ENCODE results near the gene MYPOP. TPM values are rescaled to one million over a fixed set of nuclear protein-coding genes. Genes with fewer than 3 reads are reported as not detected.

The MYPOP gene
- polyA plus RNA-seq, 2 donors, result 3.2 to 3.5 TPM

- WGBS, 2 donors, result 73 to 78% methylated on average over 7 of the region's 7 CpGs
- Histone ChIP-seq H3K36me3 (ENCODE audit: control insufficient read depth in 2 of 2, insufficient read depth in 2 of 2, low read length in 1 of 2) (peaks cover 24 to 39% of the 10 kb centered on the region in 2 donors), H3K4me1 (ENCODE audit: control insufficient read depth in 2 of 2, insufficient read depth in 2 of 2, low read length in 1 of 2) (peaks cover 0 to 3% of the 10 kb centered on the region in 2 donors), H3K27ac (ENCODE audit: low read depth in 2 of 2, low read length in 1 of 2) (no peak overlapping the region), H3K9me3 (ENCODE audit: control insufficient read depth in 2 of 2, insufficient read depth in 1 of 2, low read depth in 1 of 2, low read length in 1 of 2) (no peaks in the 10 kb centered on the region), H3K4me3 (ENCODE audit: low read depth in 1 of 2, low read length in 2 of 2) (no peak overlapping the region), H3K27me3 (ENCODE audit: control insufficient read depth in 1 of 2, insufficient read depth in 2 of 2, low read length in 2 of 2) (no peaks in the 10 kb centered on the region)
Measured at GRCh38 chr19:45852983-45853382, 49.4 kb downstream of the MYPOP start.

GRCh38 chr19:45852145-45852750, 50.2 kb downstream of the MYPOP start:
- H3K27me3 ChIP-seq (ENCODE audit: control insufficient read depth in 1 of 2, insufficient read depth in 2 of 2, low read length in 2 of 2), result no peaks in the 10 kb centered on the region
- WGBS, 2 donors, result 92 to 93% methylated on average over 10 of the region's 10 CpGs
- H3K27ac ChIP-seq (ENCODE audit: low read depth in 2 of 2, low read length in 1 of 2), result no peak overlapping the region
- H3K9me3 ChIP-seq (ENCODE audit: control insufficient read depth in 2 of 2, insufficient read depth in 1 of 2, low read depth in 1 of 2, low read length in 1 of 2), result no peaks in the 10 kb centered on the region
- H3K4me3 ChIP-seq (ENCODE audit: low read depth in 1 of 2, low read length in 2 of 2), result no peak overlapping the region
- H3K4me1 ChIP-seq (ENCODE audit: control insufficient read depth in 2 of 2, insufficient read depth in 2 of 2, low read length in 1 of 2), result peaks cover 0 to 3% of the 10 kb centered on the region in 2 donors
- H3K36me3 ChIP-seq (ENCODE audit: control insufficient read depth in 2 of 2, insufficient read depth in 2 of 2, low read length in 1 of 2), result peaks cover 29 to 45% of the 10 kb centered on the region in 2 donors

- Histone ChIP-seq H3K4me3 (ENCODE audit: low read depth in 1 of 2, low read length in 2 of 2) (no peak overlapping the region), H3K27ac (ENCODE audit: low read depth in 2 of 2, low read length in 1 of 2) (no peak overlapping the region), H3K36me3 (ENCODE audit: control insufficient read depth in 2 of 2, insufficient read depth in 2 of 2, low read length in 1 of 2) (peaks cover 27 to 39% of the 10 kb centered on the region in 2 donors), H3K4me1 (ENCODE audit: control insufficient read depth in 2 of 2, insufficient read depth in 2 of 2, low read length in 1 of 2) (peaks cover 0 to 3% of the 10 kb centered on the region in 2 donors), H3K9me3 (ENCODE audit: control insufficient read depth in 2 of 2, insufficient read depth in 1 of 2, low read depth in 1 of 2, low read length in 1 of 2) (no peaks in the 10 kb centered on the region), H3K27me3 (ENCODE audit: control insufficient read depth in 1 of 2, insufficient read depth in 2 of 2, low read length in 2 of 2) (no peaks in the 10 kb centered on the region)
- 90% methylated on average over 4 of the region's 4 CpGs for WGBS, 2 donors
Measured at GRCh38 chr19:45848922-45849321, 53.5 kb downstream of the MYPOP start.

GRCh38 chr19:45847663-45848062, 54.8 kb downstream of the MYPOP start:
- WGBS, 2 donors, result 92 to 94% methylated on average over 13 of the region's 13 CpGs
- no peak overlapping the region for H3K27ac ChIP-seq (ENCODE audit: low read depth in 2 of 2, low read length in 1 of 2)
- H3K4me1 ChIP-seq (ENCODE audit: control insufficient read depth in 2 of 2, insufficient read depth in 2 of 2, low read length in 1 of 2), result peaks cover 0 to 3% of the 10 kb centered on the region in 2 donors
- no peaks in the 10 kb centered on the region for H3K9me3 ChIP-seq (ENCODE audit: control insufficient read depth in 2 of 2, insufficient read depth in 1 of 2, low read depth in 1 of 2, low read length in 1 of 2)
- no peak overlapping the region for H3K4me3 ChIP-seq (ENCODE audit: low read depth in 1 of 2, low read length in 2 of 2)
- peaks cover 28 to 38% of the 10 kb centered on the region in 2 donors for H3K36me3 ChIP-seq (ENCODE audit: control insufficient read depth in 2 of 2, insufficient read depth in 2 of 2, low read length in 1 of 2)
- H3K27me3 ChIP-seq (ENCODE audit: control insufficient read depth in 1 of 2, insufficient read depth in 2 of 2, low read length in 2 of 2), result no peaks in the 10 kb centered on the region

- Histone ChIP-seq H3K4me3 (ENCODE audit: low read depth in 1 of 2, low read length in 2 of 2) (no peak overlapping the region), H3K9me3 (ENCODE audit: control insufficient read depth in 2 of 2, insufficient read depth in 1 of 2, low read depth in 1 of 2, low read length in 1 of 2) (peaks cover 0 to 4% of the 10 kb centered on the region in 2 donors), H3K27me3 (ENCODE audit: control insufficient read depth in 1 of 2, insufficient read depth in 2 of 2, low read length in 2 of 2) (no peaks in the 10 kb centered on the region), H3K4me1 (ENCODE audit: control insufficient read depth in 2 of 2, insufficient read depth in 2 of 2, low read length in 1 of 2) (no peaks in the 10 kb centered on the region), H3K27ac (ENCODE audit: low read depth in 2 of 2, low read length in 1 of 2) (no peak overlapping the region), H3K36me3 (ENCODE audit: control insufficient read depth in 2 of 2, insufficient read depth in 2 of 2, low read length in 1 of 2) (peaks cover 30 to 33% of the 10 kb centered on the region in 2 donors)
- WGBS, 2 donors, result 95% methylated on average over 14 of the region's 14 CpGs
Measured at GRCh38 chr19:45842198-45842597, 60.2 kb downstream of the MYPOP start.

Other genes starting within 250 kb of the MYPOP start
- 1 to 10 TPM in 1 of 2 donors, under 1 TPM in 1; 0.62 to 2.1 TPM for gene GIPR, start 234.4 kb downstream of the MYPOP start, polyA plus RNA-seq
- gene SNRPD2, start 210.7 kb downstream of the MYPOP start, polyA plus RNA-seq, result 100 to 1,000 TPM; 291 to 376 TPM
- 1 to 10 TPM; 3.9 to 6.8 TPM for gene QPCTL, start 209.9 kb downstream of the MYPOP start, polyA plus RNA-seq
- 10 to 100 TPM; 13.9 TPM for gene FBXO46, start 171.7 kb downstream of the MYPOP start, polyA plus RNA-seq
- not detected for gene MEIOSIN, start 169.2 kb downstream of the MYPOP start, polyA plus RNA-seq
- gene SIX5, start 133.4 kb downstream of the MYPOP start, polyA plus RNA-seq, result 1 to 10 TPM; 8.2 to 9.8 TPM
- 100 to 1,000 TPM in 1 of 2 donors, 10 to 100 TPM in 1; 26.0 to 133 TPM for gene DMPK, start 120.1 kb downstream of the MYPOP start, polyA plus RNA-seq
- 10 to 100 TPM; 12.4 to 34.6 TPM for gene DMWD, start 109.8 kb downstream of the MYPOP start, polyA plus RNA-seq
- gene RSPH6A, start 87.3 kb downstream of the MYPOP start, polyA plus RNA-seq, result under 1 TPM in 1 of 2 donors, not detected in 1; 0.16 TPM
- gene SYMPK, start 39.5 kb downstream of the MYPOP start, polyA plus RNA-seq, result 10 to 100 TPM; 31.3 to 76.3 TPM
- gene FOXA3, start 38.3 kb downstream of the MYPOP start, polyA plus RNA-seq, result under 1 TPM; 0.02 to 0.10 TPM
- 10 to 100 TPM in 1 of 2 donors, 1 to 10 TPM in 1; 9.0 to 10.6 TPM for gene IRF2BP1, start 16.5 kb downstream of the MYPOP start, polyA plus RNA-seq
- not detected for gene NANOS2, start 12.2 kb upstream of the MYPOP start, polyA plus RNA-seq
- gene NOVA2, start 71.3 kb upstream of the MYPOP start, polyA plus RNA-seq, result 1 to 10 TPM in 1 of 2 donors, under 1 TPM in 1; 0.31 to 1.0 TPM
- 10 to 100 TPM in 1 of 2 donors, 1 to 10 TPM in 1; 8.1 to 12.3 TPM for gene CCDC61, start 92.9 kb upstream of the MYPOP start, polyA plus RNA-seq
- gene PGLYRP1, start 120.4 kb upstream of the MYPOP start, polyA plus RNA-seq, result not detected
- under 1 TPM; 0.02 to 0.16 TPM for gene IGFL4, start 138.4 kb upstream of the MYPOP start, polyA plus RNA-seq
- not detected for gene IGFL3, start 222.1 kb upstream of the MYPOP start, polyA plus RNA-seq
- gene IGFL2, start 245.6 kb upstream of the MYPOP start, polyA plus RNA-seq, result 1 to 10 TPM in 1 of 2 donors, under 1 TPM in 1; 0.12 to 5.4 TPM